ENCODE measurements around the gene VPS52.

- TF ChIP-seq CTCF (IDR thresholded peaks at IDR 0.05) = no peak
- no peak for TF ChIP-seq EZH2 (IDR thresholded peaks at IDR 0.05; ENCODE audit: borderline replicate concordance, insufficient read depth, low read depth, low read length, poor library complexity, severe bottlenecking)
Observed at GRCh38 chr6:33297406-33297955, 25.8 kb upstream of the VPS52 start.

Measured in B cell (primary cell).